Body of pancreas (tissue), 4 donors: ENCODE data around the gene MVP. TPM values are rescaled to one million over a fixed set of nuclear protein-coding genes. Genes with fewer than 3 reads are reported as not detected.

Experiments
- ATAC-seq: fragments of 150-250 bp; one replicate; pipeline ENCODE4 v1.9.1; 2016
- DNase-seq, 4 donors: peaks; one replicate each; pipeline ENCODE4 v3.0.0-alpha.2; 2019
- H3K27ac ChIP-seq, 4 donors: fragments of 200-600 bp; sonication (generic); 1 replicate in 3 of 4; 2 replicates in 1 of 4; pipeline versions ENCODE4 v1.5.1 to v1.6.1; 2016 to 2019; ENCODE audit warnings: mild to moderate bottlenecking in 1 of 4, mixed read lengths in 1 of 4, moderate library complexity in 1 of 4
- H3K27me3 ChIP-seq, 2 donors: fragments of 200-600 bp; sonication (generic); one replicate each; pipeline ENCODE4 v1.6.0; 2016; ENCODE audit warnings: mild to moderate bottlenecking in 1 of 2
- H3K36me3 ChIP-seq, 2 donors: fragments of 200-600 bp; sonication (generic); replicated peaks in 1 of 2; 2 replicates each; pipeline ENCODE4 v1.5.1; 2016; ENCODE audit warnings: low read depth in 2 of 2; ENCODE audit not compliant: insufficient read depth in 1 of 2
- H3K4me1 ChIP-seq: fragments of 200-600 bp; sonication (generic); one replicate; pipeline ENCODE4 v1.6.0; 2016
- H3K4me3 ChIP-seq, 2 donors: fragments of 200-600 bp; sonication (generic); 1 replicate in 1 of 2; 2 replicates in 1 of 2; pipeline ENCODE4 v1.5.1; 2016 to 2019
- H3K9me3 ChIP-seq, 3 donors: fragments of 200-600 bp; sonication (generic); 1 replicate in 2 of 3; 2 replicates in 1 of 3; pipeline ENCODE4 v1.5.1; 2016
- CTCF ChIP-seq, 7 experiments: fragments of 450-650 bp in 4 of 7; fragments of 200-600 bp in 3 of 7; sonication (generic) in 3 of 7; IDR thresholded peaks; one replicate each; pipeline ENCODE4 v1.5.1; 2016 to 2019; ENCODE audit warnings: antibody characterized with exemption in 7 of 7
- POLR2A ChIP-seq, 3 donors: fragments of 450-650 bp; IDR thresholded peaks; one replicate each; pipeline ENCODE4 v1.6.1; 2016; ENCODE audit warnings: antibody characterized with exemption in 3 of 3, mild to moderate bottlenecking in 2 of 3
- WGBS, 2 donors: methylation state at CpG; one replicate each; pipeline ENCODE4 v1.1.5; 2017; 5-methylcytosine and 5-hydroxymethylcytosine counted together
- intact Hi-C: fragments of 100-400 bp; cut with DNase I; formaldehyde crosslinking; loops from one replicate; pipeline ENCODE4 v1.15.1; 2023
- total RNA-seq, 2 donors: library from RNA; depleted of rRNA; stranded (reverse); fragments of >200 nt; gene quantifications; one replicate each; pipeline ENCODE4 v1.1.0, GENCODE V29; 2016

Gene MVP
- total RNA-seq, 2 donors from 2014 or later, result 75.5 to 139 TPM

DNA sequence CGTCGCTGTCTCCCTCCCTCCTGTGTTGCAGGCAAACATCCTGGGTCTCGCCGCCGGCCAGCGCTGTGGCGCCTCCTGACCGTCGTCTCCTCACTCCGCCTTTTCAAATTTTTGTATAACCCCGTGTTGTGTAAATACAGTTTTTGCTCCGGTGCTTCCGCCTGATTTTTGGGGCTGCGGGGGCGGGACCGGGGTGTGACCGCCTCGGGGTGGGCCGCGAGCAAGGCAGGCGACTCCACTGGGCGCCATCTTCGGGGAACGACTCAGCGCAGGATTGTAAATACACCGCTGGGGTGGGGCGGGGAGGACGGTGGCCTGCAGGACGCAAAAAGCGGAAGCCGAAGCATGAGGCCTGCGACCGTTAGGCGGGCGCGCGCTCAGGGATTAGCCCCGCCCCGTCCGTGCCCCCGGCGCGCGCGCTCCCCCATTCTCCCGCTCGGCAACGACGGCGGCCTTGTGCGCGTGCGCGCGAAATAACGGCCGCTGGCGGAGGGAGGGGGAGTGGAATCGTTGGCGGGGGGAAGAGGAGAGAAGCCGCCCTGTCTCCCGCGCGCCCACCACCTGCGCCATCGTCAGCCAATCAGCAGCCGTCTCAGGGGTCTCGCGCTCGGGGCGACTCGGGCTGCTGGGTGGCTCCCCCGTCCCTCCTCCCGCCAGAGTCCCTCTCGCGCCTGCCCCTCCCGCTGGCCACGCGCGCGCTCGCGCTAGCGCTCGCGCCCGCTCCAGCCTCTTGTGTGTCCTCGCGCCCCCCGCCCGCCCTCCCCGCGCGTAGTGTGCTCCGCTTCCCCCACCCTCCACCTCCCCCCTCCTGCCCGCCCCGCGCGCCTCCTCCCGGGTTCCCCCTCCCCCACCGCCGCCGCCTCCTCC lies 14.8 kb upstream of the MVP start:
- peak; percentile 91 to 95 (median 95) for TF ChIP-seq POLR2A (IDR thresholded peaks at IDR 0.05)
- peak in 3 of 7 experiments; percentile 15 to 24 (median 19) for TF ChIP-seq CTCF (IDR thresholded peaks at IDR 0.05)
- intact Hi-C loops, result no loop called here
- Histone ChIP-seq H3K36me3 (no peaks in the 10 kb centered on the region), H3K9me3 (no peaks in the 10 kb centered on the region), H3K27ac (peak overlapping the region; percentile 81 to 99 (median 92)), H3K4me3 (peak overlapping the region; percentile 68 to 92), H3K4me1 (peaks cover 45% of the 10 kb centered on the region), H3K27me3 (no peaks in the 10 kb centered on the region)
- peak; percentile 98 to 99 (median 98) for DNase-seq
- peak; percentile 84 for ATAC-seq
- WGBS, 2 donors, result 0 to 1% methylated on average over 33 to 88 of the region's 103 CpGs

GRCh38 chr16:29806099-29806579 lies 14.1 kb upstream of the MVP start, which contains the start of gene MAZ:
Gene MAZ (plus strand): TSS chr16:29806529. CDS start chr16:29806702, 173 bp downstream.
- ATAC-seq, result peak; percentile 13
- no peaks in the 10 kb centered on the region for H3K36me3 ChIP-seq
- H3K4me3 ChIP-seq, result peak within 1 kb of the TSS; percentile 68 to 92
- H3K27ac ChIP-seq, result peak within 1 kb of the TSS; percentile 81 to 99 (median 92)
- 0% methylated on average over 1 of the region's 67 CpGs; no CpG with 5 or more reads in 1 of the 2 donors for WGBS, 2 donors
- intact Hi-C loops, result no loop called here
- H3K27me3 ChIP-seq, result no peaks in the 10 kb centered on the region
- TF ChIP-seq POLR2A (IDR thresholded peaks at IDR 0.05) (no peak), CTCF (IDR thresholded peaks at IDR 0.05) (no peak)
- H3K4me1 ChIP-seq, result peaks cover 52% of the 10 kb centered on the region
- H3K9me3 ChIP-seq, result no peaks in the 10 kb centered on the region
- peak in 2 of 4 donors; percentile 95 to 96 for DNase-seq

- no peaks in the 10 kb centered on the region for H3K27me3 ChIP-seq
- H3K9me3 ChIP-seq, result no peaks in the 10 kb centered on the region
- peak overlapping the region in 1 of 2 donors; percentile 30 for H3K4me3 ChIP-seq
- peak in 1 of 3 donors; percentile 18 for TF ChIP-seq POLR2A (IDR thresholded peaks at IDR 0.05)
- no peak for TF ChIP-seq CTCF (IDR thresholded peaks at IDR 0.05)
- peaks cover 59% of the 10 kb centered on the region for H3K4me1 ChIP-seq
- 1% methylated on average over 79 of the region's 99 CpGs; no CpG with 5 or more reads in 1 of the 2 donors for WGBS, 2 donors
- DNase-seq (peak; percentile 62 to 67 (median 65)), ATAC-seq (no peak)
- H3K36me3 ChIP-seq, result no peaks in the 10 kb centered on the region
- peak overlapping the region; percentile 73 to 90 (median 83) for H3K27ac ChIP-seq
- intact Hi-C loops, result no loop called here
Observed at GRCh38 chr16:29806641-29807425, 13.4 kb upstream of the MVP start.

DNA sequence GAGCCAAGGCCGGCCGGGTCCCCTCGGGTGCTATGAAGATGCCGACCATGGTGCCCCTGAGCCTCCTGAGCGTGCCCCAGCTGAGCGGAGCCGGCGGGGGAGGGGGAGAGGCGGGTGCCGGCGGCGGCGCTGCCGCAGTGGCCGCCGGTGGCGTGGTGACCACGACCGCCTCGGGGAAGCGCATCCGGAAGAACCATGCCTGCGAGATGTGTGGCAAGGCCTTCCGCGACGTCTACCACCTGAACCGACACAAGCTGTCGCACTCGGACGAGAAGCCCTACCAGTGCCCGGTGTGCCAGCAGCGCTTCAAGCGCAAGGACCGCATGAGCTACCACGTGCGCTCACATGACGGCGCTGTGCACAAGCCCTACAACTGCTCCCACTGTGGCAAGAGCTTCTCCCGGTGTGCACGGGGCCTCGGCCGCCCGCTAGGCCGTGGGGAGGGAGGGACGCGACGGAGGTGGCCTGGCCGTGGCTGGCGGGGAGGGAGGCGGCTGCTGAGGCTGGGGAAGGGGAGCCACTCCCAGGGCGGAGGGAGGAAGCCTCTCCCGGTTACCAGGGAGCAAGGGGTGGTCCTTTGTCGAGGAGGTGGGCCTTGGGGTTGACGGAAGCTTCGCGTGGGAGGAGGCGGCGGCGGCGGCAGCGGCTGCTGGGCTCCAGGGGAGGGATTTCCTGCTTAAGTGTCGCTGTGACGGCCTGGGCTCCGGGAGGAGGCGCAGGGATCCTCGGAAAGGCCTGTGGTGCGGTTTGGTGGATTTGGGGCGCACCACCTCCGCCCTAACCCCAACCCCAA lies 12.6 kb upstream of the MVP start:
- Histone ChIP-seq H3K36me3 (no peaks in the 10 kb centered on the region), H3K4me3 (no peak overlapping the region), H3K27me3 (no peaks in the 10 kb centered on the region), H3K27ac (peak overlapping the region; percentile 73 to 90 (median 83)), H3K9me3 (no peaks in the 10 kb centered on the region), H3K4me1 (peaks cover 66% of the 10 kb centered on the region)
- TF ChIP-seq POLR2A (IDR thresholded peaks at IDR 0.05), result peak; percentile 31 to 56 (median 50)
- peak in 4 of 7 experiments; percentile 45 to 70 (median 54) for TF ChIP-seq CTCF (IDR thresholded peaks at IDR 0.05)
- intact Hi-C loops, result no loop called here
- peak; percentile 72 to 91 (median 86) for DNase-seq
- WGBS, 2 donors, result 28 to 29% methylated on average over 15 to 60 of the region's 69 CpGs
- ATAC-seq, result peak; percentile 3
